Subcutaneous adipose tissue (tissue), 4 donors: Measurements from ENCODE around the gene MKNK2. TPM values are rescaled to one million over a fixed set of nuclear protein-coding genes. Genes with fewer than 3 reads are reported as not detected.

Experiments
- total RNA-seq, 4 donors: library from RNA; depleted of rRNA; stranded (reverse); fragments of >200 nt; gene quantifications; one replicate each; pipeline ENCODE4 v1.1.0, GENCODE V29; 2016
- TF ChIP-seq, protein P1 (sequence below): fragments of 450-650 bp; IDR thresholded peaks from one replicate; pipeline ENCODE4 v1.5.1; 2016; ENCODE audit warnings: low read depth, mild to moderate bottlenecking, control low read depth, antibody characterized with exemption, moderate library complexity

The MKNK2 gene
- total RNA-seq, 4 donors from 2014 or later, result 120 to 386 (median 204) TPM

DNA sequence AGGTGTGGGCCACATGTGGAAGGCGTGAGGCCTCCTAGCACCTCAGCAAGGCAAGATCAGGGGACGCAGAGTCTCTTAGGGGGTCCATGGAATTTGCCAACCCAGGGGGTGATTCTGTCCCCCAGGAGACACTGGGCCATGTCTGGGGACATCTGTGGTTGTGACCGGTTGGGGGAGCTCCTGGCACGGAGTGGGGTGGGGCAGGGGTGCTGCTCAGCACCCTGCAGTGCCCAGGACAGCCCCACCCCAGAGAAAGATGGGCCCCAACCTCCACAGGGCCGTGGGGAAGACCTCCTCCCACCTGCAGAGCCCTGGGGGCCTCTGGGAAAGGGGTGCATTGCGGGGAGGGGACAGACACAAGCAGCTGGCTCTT is 4.0 kb downstream of the MKNK2 start:
- TF ChIP-seq, protein P1, sequence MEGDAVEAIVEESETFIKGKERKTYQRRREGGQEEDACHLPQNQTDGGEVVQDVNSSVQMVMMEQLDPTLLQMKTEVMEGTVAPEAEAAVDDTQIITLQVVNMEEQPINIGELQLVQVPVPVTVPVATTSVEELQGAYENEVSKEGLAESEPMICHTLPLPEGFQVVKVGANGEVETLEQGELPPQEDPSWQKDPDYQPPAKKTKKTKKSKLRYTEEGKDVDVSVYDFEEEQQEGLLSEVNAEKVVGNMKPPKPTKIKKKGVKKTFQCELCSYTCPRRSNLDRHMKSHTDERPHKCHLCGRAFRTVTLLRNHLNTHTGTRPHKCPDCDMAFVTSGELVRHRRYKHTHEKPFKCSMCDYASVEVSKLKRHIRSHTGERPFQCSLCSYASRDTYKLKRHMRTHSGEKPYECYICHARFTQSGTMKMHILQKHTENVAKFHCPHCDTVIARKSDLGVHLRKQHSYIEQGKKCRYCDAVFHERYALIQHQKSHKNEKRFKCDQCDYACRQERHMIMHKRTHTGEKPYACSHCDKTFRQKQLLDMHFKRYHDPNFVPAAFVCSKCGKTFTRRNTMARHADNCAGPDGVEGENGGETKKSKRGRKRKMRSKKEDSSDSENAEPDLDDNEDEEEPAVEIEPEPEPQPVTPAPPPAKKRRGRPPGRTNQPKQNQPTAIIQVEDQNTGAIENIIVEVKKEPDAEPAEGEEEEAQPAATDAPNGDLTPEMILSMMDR, result no peak

DNA sequence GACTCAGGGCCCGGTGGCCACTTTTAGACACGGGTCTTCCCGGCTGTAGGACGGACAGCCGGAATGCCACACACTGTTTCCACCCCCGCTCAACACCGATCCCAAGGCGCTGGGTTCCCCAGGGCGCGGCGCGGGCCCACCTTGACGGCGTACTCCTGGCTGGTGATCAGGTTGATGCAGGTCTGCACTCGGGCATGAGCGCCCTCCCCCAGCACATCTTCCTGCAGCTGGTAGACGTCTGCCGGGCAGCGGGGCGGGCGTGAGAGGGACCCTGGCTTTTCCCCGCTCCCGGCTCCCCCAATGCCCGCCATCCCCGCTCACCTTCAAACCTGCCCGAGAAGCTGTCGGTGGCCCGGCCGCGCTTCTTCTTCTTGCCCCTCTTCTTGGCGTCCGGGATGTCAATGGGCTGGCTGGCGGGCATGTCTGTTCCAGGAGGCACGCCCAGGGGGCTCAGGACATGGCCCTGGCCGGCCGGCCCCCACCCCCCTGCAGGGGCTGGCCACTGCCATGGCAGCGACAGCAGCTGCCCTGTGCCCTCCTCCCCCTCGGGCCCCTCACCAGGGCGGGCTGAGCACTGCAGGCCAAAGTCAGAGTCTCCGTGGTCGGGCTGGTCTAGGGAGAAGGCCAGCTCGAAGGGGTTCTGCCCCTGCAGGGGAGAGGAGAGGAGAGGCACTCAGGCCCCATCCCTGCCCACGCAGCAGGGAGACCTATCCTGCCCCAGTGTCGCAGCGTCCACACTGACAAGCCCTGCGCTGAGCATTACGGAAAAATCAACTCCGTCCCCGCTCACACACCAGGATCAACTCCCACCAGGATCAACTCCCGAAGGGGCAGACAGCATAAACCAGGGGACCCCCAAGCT is 4.8 kb downstream of the MKNK2 start:
- TF ChIP-seq, protein P1, result no peak

DNA sequence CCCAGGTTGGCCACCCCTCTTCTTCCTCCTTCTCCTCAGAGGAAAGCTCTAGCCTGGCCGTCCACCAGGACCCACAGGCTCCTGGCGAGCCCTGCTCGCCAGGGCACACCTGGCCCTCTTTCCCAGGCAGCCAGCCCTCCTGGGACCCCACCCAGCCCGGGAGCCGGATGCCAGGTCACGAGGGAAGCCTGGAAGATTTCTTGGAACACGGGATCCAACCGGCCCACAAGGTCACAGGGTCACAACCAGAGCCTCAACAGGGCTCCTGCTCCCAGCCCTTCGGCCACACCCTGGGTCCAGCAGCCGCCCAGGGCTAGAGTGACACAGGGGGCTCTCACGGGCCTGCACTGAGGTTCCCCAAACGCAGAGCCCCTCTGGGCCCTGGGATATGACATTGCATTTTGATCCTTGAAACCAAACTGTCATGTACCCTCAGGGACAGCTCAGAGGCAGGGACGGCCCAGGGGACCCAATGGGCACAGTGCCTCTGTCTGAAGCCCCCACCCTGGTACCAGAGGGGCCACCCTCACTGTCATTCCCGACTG is 5.5 kb downstream of the MKNK2 start:
- TF ChIP-seq, protein P1, result no peak

DNA sequence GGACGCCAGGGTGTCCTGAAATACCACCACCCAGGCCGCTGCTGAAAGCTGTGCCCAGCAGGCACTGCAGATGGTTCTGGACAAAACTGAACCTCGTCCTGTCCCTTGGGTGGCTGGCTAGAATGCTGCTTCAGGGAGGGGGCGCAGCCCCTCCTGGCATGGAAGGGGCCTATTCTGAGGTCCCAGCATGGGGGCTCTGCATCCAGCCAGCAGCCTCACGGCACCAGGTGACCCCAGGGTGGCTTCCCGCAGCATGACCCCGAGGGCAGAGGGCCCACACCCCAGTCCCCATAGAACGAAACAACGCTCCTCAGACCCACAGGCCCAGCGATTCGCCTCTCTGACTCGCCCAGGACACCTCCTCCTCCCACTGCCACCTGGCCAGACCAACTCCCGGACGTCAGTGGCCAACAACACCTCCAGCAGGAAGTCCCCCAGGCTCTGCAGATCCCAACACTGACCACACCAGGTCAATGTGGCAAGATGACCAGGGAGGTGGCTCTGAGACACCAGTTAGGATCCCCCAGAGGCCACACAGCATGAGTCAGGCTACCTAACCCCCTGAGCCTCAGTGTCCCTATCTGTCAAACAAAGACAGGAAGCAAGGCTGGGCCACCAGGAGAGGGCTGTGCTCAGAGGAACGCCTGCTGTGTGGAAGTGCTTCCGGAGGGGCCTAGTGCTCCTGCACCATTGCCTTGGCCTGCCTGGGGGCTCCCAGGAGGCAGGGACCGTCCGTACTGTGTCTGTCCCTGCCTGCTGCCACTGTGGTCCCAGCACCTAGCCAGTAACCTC is 6.1 kb downstream of the MKNK2 start:
- TF ChIP-seq, protein P1, result no peak

DNA sequence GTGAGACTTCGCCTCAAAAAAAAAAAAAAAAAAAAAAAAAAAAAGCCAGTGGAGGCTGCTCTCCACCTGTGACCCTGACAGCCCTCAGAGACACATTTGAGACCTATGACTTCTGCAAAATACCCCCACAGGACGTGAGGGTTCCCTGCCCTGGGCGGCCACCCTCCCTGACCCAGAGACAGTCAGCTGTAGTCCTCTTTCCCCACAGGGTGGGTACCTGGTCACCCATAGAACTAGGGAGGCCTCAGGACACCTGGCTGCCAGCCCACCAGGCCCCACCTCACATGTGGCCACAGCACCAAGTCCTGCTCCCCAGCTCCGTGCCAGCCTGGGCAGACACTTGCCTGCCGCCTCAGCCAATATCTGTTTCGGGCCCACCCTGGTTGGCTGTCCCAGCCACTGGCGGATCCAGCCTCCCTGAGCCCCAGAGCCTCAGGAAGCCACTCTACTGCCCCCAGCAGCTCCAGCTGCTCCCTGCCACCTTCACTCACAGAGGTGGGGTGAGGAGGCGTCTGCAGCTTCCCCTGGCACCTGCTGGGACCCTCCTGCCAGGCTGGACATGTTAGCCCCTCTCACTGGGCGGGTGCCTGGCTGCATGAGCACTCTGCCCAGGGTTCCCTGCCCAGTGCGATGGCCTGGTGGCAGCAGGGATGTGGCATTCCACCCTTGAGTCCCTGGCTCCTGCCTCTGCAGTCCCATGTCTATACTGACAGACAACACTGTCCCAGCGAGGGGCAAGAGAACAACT is 6.9 kb downstream of the MKNK2 start:
- TF ChIP-seq, protein P1, result no peak

DNA sequence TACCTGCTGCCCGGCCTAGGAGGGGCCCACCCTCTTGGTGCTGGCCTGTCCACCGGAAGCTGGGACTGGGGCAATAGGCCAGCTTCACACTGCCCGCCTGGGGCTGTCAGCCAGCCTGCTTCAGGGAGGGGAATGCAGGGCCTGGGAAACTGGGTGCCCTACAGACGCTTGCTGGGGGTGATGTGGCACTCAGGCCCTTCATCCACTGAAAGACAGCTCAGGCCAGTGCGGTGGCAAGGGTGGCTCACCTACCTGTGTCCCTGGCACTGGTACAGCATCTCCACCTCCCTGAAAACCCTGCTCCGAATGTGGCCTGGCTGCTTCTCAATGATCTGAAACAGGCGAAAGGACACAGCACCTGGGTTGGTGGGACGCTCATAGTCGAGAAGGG is 7.8 kb downstream of the MKNK2 start:
- TF ChIP-seq, protein P1, result no peak
